K562 (cell line): ENCODE measurements around the gene FAM171A1. TPM values are rescaled to one million over a fixed set of nuclear protein-coding genes. Genes with fewer than 3 reads are reported as not detected.
A peak's percentile ranks its signal among the peaks of the same experiment; 100 is the strongest.

Experiments used
- ARNT ChIP-seq, 2 experiments: fragments of 450-650 bp; IDR thresholded peaks; 2 replicates each; pipeline ENCODE4 v1.6.1; 2016; ENCODE audit warnings: mild to moderate bottlenecking in 1 of 2
- ATF3 ChIP-seq, 2 experiments: fragments of 450-650 bp in 1 of 2; sonication (generic) in 1 of 2; formaldehyde crosslinking in 1 of 2; IDR thresholded peaks in 1 of 2; conservative IDR thresholded peaks in 1 of 2; 2 replicates each; pipeline versions ENCODE4 v1.6.1 to v1.8.1; 2016 to 2023; ENCODE audit warnings: mild to moderate bottlenecking in 2 of 2, moderate library complexity in 2 of 2, inconsistent platforms in 1 of 2, missing genetic modification reagents in 1 of 2
- BACH1 ChIP-seq: fragments of 200-800 bp; sonication (Bioruptor generic); IDR thresholded peaks from 2 replicates; pipeline ENCODE4 v1.6.1; 2016; ENCODE audit warnings: missing genetic modification characterization, missing compliant biosample characterization
- CBFB ChIP-seq: sonication (generic); formaldehyde crosslinking; IDR thresholded peaks from 2 replicates; pipeline ENCODE4 v1.4.0; 2020; ENCODE audit warnings: mild to moderate bottlenecking, missing genetic modification reagents
- CREM ChIP-seq: IDR thresholded peaks from 2 replicates; pipeline ENCODE4 v1.6.1; 2014; ENCODE audit warnings: antibody characterized with exemption, low read depth
- EGR1 ChIP-seq: fragments of 450-650 bp; conservative IDR thresholded peaks from 2 replicates; pipeline ENCODE4 v1.6.1; 2017; ENCODE audit warnings: mild to moderate bottlenecking
- EP300 ChIP-seq: IDR thresholded peaks from 2 replicates; pipeline ENCODE4 v1.6.1; 2012; ENCODE audit warnings: low read length, improper control_type of control experiment
- FOS ChIP-seq: IDR thresholded peaks from 3 replicates; pipeline ENCODE4 v1.6.1; 2011; ENCODE audit not compliant: insufficient read length; ENCODE audit errors: extremely low read depth
- FOXA3 ChIP-seq, 2 experiments: fragments of 450-650 bp in 1 of 2; sonication (generic) in 1 of 2; formaldehyde crosslinking; IDR thresholded peaks in 1 of 2; conservative IDR thresholded peaks in 1 of 2; 2 replicates each; pipeline versions ENCODE4 v1.4.0 to v1.8.0; 2020 to 2022; ENCODE audit warnings: mild to moderate bottlenecking in 2 of 2, missing genetic modification reagents in 1 of 2
- FOXP1 ChIP-seq: sonication (generic); formaldehyde crosslinking; IDR thresholded peaks from 2 replicates; pipeline ENCODE4 v1.8.0; 2022; ENCODE audit warnings: mild to moderate bottlenecking, missing genetic modification reagents
- GTF2B ChIP-seq: IDR thresholded peaks from 2 replicates; pipeline ENCODE4 v1.6.1; 2011; ENCODE audit not compliant: insufficient read length; ENCODE audit errors: extremely low read depth
- HES1 ChIP-seq: fragments of 450-650 bp; IDR thresholded peaks from 2 replicates; pipeline ENCODE4 v1.6.1; 2016; ENCODE audit warnings: low read depth, mild to moderate bottlenecking, moderate library complexity
- HOXB6 ChIP-seq: fragments of 250-450 bp; sonication (Bioruptor Pico); IDR thresholded peaks from 2 replicates; pipeline ENCODE4 v1.5.1; 2022; ENCODE audit warnings: mild to moderate bottlenecking, borderline replicate concordance
- LEF1 ChIP-seq: fragments of 450-650 bp; IDR thresholded peaks from 2 replicates; pipeline ENCODE4 v1.6.1; 2016; ENCODE audit warnings: mild to moderate bottlenecking
- MAZ ChIP-seq, 2 experiments: fragments of 450-650 bp in 1 of 2; sonication (generic) in 1 of 2; formaldehyde crosslinking; IDR thresholded peaks in 1 of 2; conservative IDR thresholded peaks in 1 of 2; 2 replicates each; pipeline versions ENCODE4 v1.4.0 to v1.5.0; 2020; ENCODE audit warnings: mild to moderate bottlenecking in 1 of 2, missing genetic modification reagents in 1 of 2
- MEIS2 ChIP-seq: fragments of 450-650 bp; IDR thresholded peaks from 2 replicates; pipeline ENCODE4 v1.6.1; 2014; ENCODE audit warnings: mild to moderate bottlenecking; ENCODE audit not compliant: partially characterized antibody
- NCOA1 ChIP-seq: fragments of 450-650 bp; IDR thresholded peaks from 2 replicates; pipeline ENCODE4 v1.6.1; 2016; ENCODE audit warnings: low read depth
- NR1H2 ChIP-seq: sonication (generic); formaldehyde crosslinking; IDR thresholded peaks from 2 replicates; pipeline ENCODE4 v1.4.0; 2020; ENCODE audit warnings: mild to moderate bottlenecking, missing genetic modification reagents
- PKNOX1 ChIP-seq: fragments of 450-650 bp; IDR thresholded peaks from 2 replicates; pipeline ENCODE4 v1.6.1; 2016
- SAP30 ChIP-seq: fragments of 200-600 bp; sonication (generic); IDR thresholded peaks from 2 replicates; pipeline ENCODE4 v1.6.1; 2012; ENCODE audit warnings: borderline replicate concordance, low read depth, mild to moderate bottlenecking, moderate library complexity, low read length, control low read depth, inconsistent platforms; ENCODE audit not compliant: insufficient read depth, poor library complexity, severe bottlenecking
- SMAD4 ChIP-seq: fragments of 250-450 bp; sonication (Bioruptor Pico); conservative IDR thresholded peaks from 2 replicates; pipeline ENCODE4 v1.8.0; 2021; ENCODE audit warnings: inconsistent platforms, mild to moderate bottlenecking, moderate library complexity
- SREBF1 ChIP-seq: fragments of 150-350 bp; IDR thresholded peaks from 2 replicates; pipeline ENCODE4 v1.6.1; 2014; ENCODE audit warnings: antibody characterized with exemption, low read depth, low read length, borderline replicate concordance
- TFAP4 ChIP-seq: sonication (generic); formaldehyde crosslinking; IDR thresholded peaks from 2 replicates; pipeline ENCODE4 v1.8.0; 2022; ENCODE audit warnings: missing genetic modification reagents, mild to moderate bottlenecking, moderate library complexity, borderline replicate concordance
- ZNF589 ChIP-seq: fragments of 200-800 bp; sonication (Bioruptor generic); IDR thresholded peaks from 2 replicates; pipeline ENCODE4 v1.6.1; 2016; ENCODE audit warnings: low read depth, missing genetic modification characterization, missing compliant biosample characterization
- polyA plus RNA-seq, 8 experiments: library from polyadenylated mRNA; depleted of rRNA in 4 of 8; stranded (reverse) in 5 of 8; unstranded in 3 of 8; fragments of >200 nt; fragmentation: Nextera tagmentation in 2 of 8; fragmentation: Illumina TruSeq in 1 of 8; extraction: Ambion mirVana in 2 of 8; extraction: Trizol in 1 of 8; gene quantifications; 2 replicates each; pipeline versions ENCODE4 v1.2.1 to v1.2.3, GENCODE V29; 2011 to 2014; ENCODE audit warnings: inconsistent platforms in 1 of 8, missing spikeins in 1 of 8
- total RNA-seq, 7 experiments: library from RNA; depleted of rRNA in 6 of 7; stranded (reverse); fragments of >200 nt in 6 of 7; fragmentation: Illumina TruSeq in 2 of 7; extraction: Trizol in 2 of 7; gene quantifications; 2 replicates each; pipeline versions ENCODE4 v1.2.1 to v1.2.3, GENCODE V29; 2011 to 2021; ENCODE audit warnings: low replicate concordance in 1 of 7

FAM171A1 gene
- total and polyA plus RNA-seq, 9 of the 15 experiments (the other 6 are each of a cell fraction or from before 2014, with no cell fraction given): 0.51 to 8.2 (median 4.8) TPM

GRCh38 chr10:15325243-15325943 is 45.7 kb downstream of the FAM171A1 start (continued):
- TF ChIP-seq PKNOX1: peak; percentile 84
- TF ChIP-seq FOXP1 (CRISPR knock-in tag): no peak
- TF ChIP-seq MAZ (CRISPR knock-in tag; conservative IDR thresholded peaks at IDR 0.05 in 1 of 2, IDR thresholded peaks at IDR 0.05 in 1 of 2): no peak
- TF ChIP-seq EGR1: peak; percentile 93
- peak; percentile 69 for TF ChIP-seq LEF1
- peak; percentile 95 for TF ChIP-seq ATF3 (IDR thresholded peaks at IDR 0.05)
- TF ChIP-seq ATF3 (CRISPR knock-in tag; conservative IDR thresholded peaks at IDR 0.05): 0 out of 2 replicates have a peak, but pooled peaks have one; percentile 25
- no peak for TF ChIP-seq CBFB
- no peak for TF ChIP-seq ARNT (IDR thresholded peaks at IDR 0.05)
- no peak for TF ChIP-seq NR1H2 (CRISPR knock-in tag)
- TF ChIP-seq BACH1 (tag): 0 out of 2 replicates have a peak, but pooled peaks have one; percentile 38
- peak; percentile 82 for TF ChIP-seq CREM
- no peak for TF ChIP-seq FOXA3 (CRISPR knock-in tag; conservative IDR thresholded peaks at IDR 0.05 in 1 of 2, IDR thresholded peaks at IDR 0.05 in 1 of 2)
- TF ChIP-seq SMAD4 (CRISPR knock-in tag): peak; percentile 59
- TF ChIP-seq EP300: peak; percentile 43; the same call in 1 of the 2 replicates
- no peak for TF ChIP-seq NCOA1
- TF ChIP-seq HOXB6 (CRISPR knock-in tag): no peak
- TF ChIP-seq ZNF589 (CRISPR knock-in tag): peak; percentile 76
- TF ChIP-seq SREBF1: no peak
- TF ChIP-seq FOS: peak; percentile 41
- TF ChIP-seq MEIS2: peak; percentile 40
- TF ChIP-seq GTF2B: no peak
- no peak for TF ChIP-seq SAP30
- peak; percentile 57; the same call in 1 of the 2 replicates for TF ChIP-seq TFAP4 (CRISPR knock-in tag)
- no peak for TF ChIP-seq HES1
